DOHH2 (cell line): ENCODE measurements around the gene LGR6.

ENCODE experiments used
- H3F3A ChIP-seq: fragments of 200-600 bp; sonication (generic), shearing (Covaris generic); 2 replicates; pipeline ENCODE4 v1.6.0; 2016; ENCODE audit warnings: antibody characterized with exemption, mild to moderate bottlenecking; ENCODE audit not compliant: control insufficient read depth, insufficient read depth
- H3K27ac ChIP-seq: fragments of 200-600 bp; sonication (generic); 2 replicates; pipeline ENCODE4 v1.5.1; 2014; ENCODE audit warnings: low read depth, mild to moderate bottlenecking, low read length, moderate library complexity
- H3K27me3 ChIP-seq: fragments of 200-600 bp; sonication (generic); 2 replicates; pipeline ENCODE4 v1.6.1; 2014; ENCODE audit warnings: mild to moderate bottlenecking, low read length, mixed read lengths; ENCODE audit not compliant: control insufficient read depth
- H3K36me3 ChIP-seq: fragments of 200-600 bp; sonication (generic); 2 replicates; pipeline ENCODE4 v1.6.1; 2014; ENCODE audit warnings: mild to moderate bottlenecking, low read length, moderate library complexity, mixed read lengths; ENCODE audit not compliant: control insufficient read depth
- H3K4me1 ChIP-seq: fragments of 200-600 bp; sonication (generic); 2 replicates; pipeline ENCODE4 v1.6.1; 2014; ENCODE audit warnings: mild to moderate bottlenecking, low read length, mixed read lengths; ENCODE audit not compliant: control insufficient read depth
- H3K4me2 ChIP-seq: fragments of 200-600 bp; sonication (generic); 2 replicates; pipeline ENCODE4 v1.6.0; 2014; ENCODE audit warnings: mild to moderate bottlenecking, low read length, moderate library complexity
- H3K4me3 ChIP-seq: fragments of 200-600 bp; sonication (generic); 2 replicates; pipeline ENCODE4 v1.5.1; 2014; ENCODE audit warnings: mild to moderate bottlenecking, low read length, mixed read lengths
- H3K79me2 ChIP-seq: fragments of 200-600 bp; sonication (generic); 2 replicates; pipeline ENCODE4 v1.6.1; 2014; ENCODE audit warnings: mild to moderate bottlenecking, low read length, mixed read lengths; ENCODE audit not compliant: control insufficient read depth
- H3K9me2 ChIP-seq: fragments of 200-600 bp; sonication (generic); replicated peaks from 2 replicates; pipeline ENCODE4 v1.6.1; 2014; ENCODE audit warnings: mild to moderate bottlenecking, low read length, mixed read lengths; ENCODE audit not compliant: control insufficient read depth
- H3K9me3 ChIP-seq: fragments of 200-600 bp; sonication (generic); 2 replicates; pipeline ENCODE4 v1.6.1; 2014; ENCODE audit warnings: antibody characterized with exemption, low read length, mixed read lengths; ENCODE audit not compliant: control insufficient read depth, insufficient read depth
- H4K20me1 ChIP-seq: fragments of 200-600 bp; sonication (generic); 2 replicates; pipeline ENCODE4 v1.6.0; 2014; ENCODE audit warnings: low read depth, mild to moderate bottlenecking, antibody characterized with exemption, low read length, moderate library complexity; ENCODE audit not compliant: control insufficient read depth, insufficient read depth
- CTCF ChIP-seq: fragments of 200-600 bp; sonication (generic); IDR thresholded peaks from one replicate; pipeline ENCODE4 v1.5.1; 2014; ENCODE audit warnings: antibody characterized with exemption, mild to moderate bottlenecking, low read depth, low read length; ENCODE audit not compliant: poor library complexity, severe bottlenecking
- EZH2phosphoT487 ChIP-seq: fragments of 200-600 bp; sonication (generic); IDR thresholded peaks from 2 replicates; pipeline ENCODE4 v1.6.1; 2017; ENCODE audit warnings: borderline replicate concordance, mild to moderate bottlenecking, antibody characterized with exemption, low read length, moderate library complexity, mixed read lengths

Gene LGR6

GRCh38 chr1:202213361-202214088 lies 19.9 kb downstream of the LGR6 start:
- TF ChIP-seq EZH2phosphoT487 (no peak), CTCF (peak; percentile 24)
- Histone ChIP-seq H3K79me2 (no peaks in the 10 kb centered on the region), H3K27me3 (peaks cover 42% of the 10 kb centered on the region), H3F3A (no peaks in the 10 kb centered on the region), H3K9me2 (no peaks in the 10 kb centered on the region), H3K36me3 (no peaks in the 10 kb centered on the region), H3K4me2 (no peak overlapping the region), H3K27ac (no peak overlapping the region), H4K20me1 (no peaks in the 10 kb centered on the region), H3K4me1 (no peaks in the 10 kb centered on the region), H3K4me3 (no peak overlapping the region), H3K9me3 (no peaks in the 10 kb centered on the region)

GRCh38 chr1:202214089-202214843 lies 20.7 kb downstream of the LGR6 start:
- Histone ChIP-seq H4K20me1 (no peaks in the 10 kb centered on the region), H3K36me3 (no peaks in the 10 kb centered on the region), H3K9me3 (no peaks in the 10 kb centered on the region), H3K27ac (no peak overlapping the region), H3K4me3 (no peak overlapping the region), H3K4me2 (no peak overlapping the region), H3K4me1 (no peaks in the 10 kb centered on the region), H3K9me2 (no peaks in the 10 kb centered on the region), H3F3A (no peaks in the 10 kb centered on the region), H3K79me2 (no peaks in the 10 kb centered on the region), H3K27me3 (peaks cover 44% of the 10 kb centered on the region)
- TF ChIP-seq CTCF (no peak), EZH2phosphoT487 (no peak)

- no peaks in the 10 kb centered on the region for H3K9me2 ChIP-seq
- H4K20me1 ChIP-seq = no peaks in the 10 kb centered on the region
- H3K4me1 ChIP-seq = no peaks in the 10 kb centered on the region
- no peaks in the 10 kb centered on the region for H3K36me3 ChIP-seq
- H3K79me2 ChIP-seq = no peaks in the 10 kb centered on the region
- no peak overlapping the region for H3K4me3 ChIP-seq
- no peaks in the 10 kb centered on the region for H3K9me3 ChIP-seq
- no peaks in the 10 kb centered on the region for H3F3A ChIP-seq
- no peak for TF ChIP-seq CTCF
- TF ChIP-seq EZH2phosphoT487 = no peak
- peaks cover 45% of the 10 kb centered on the region for H3K27me3 ChIP-seq
- no peak overlapping the region for H3K4me2 ChIP-seq
- no peak overlapping the region for H3K27ac ChIP-seq
These were observed 22.0 kb downstream of the LGR6 start for GRCh38 chr1:202215472-202216130.
